ENCODE data around the gene CERS6. TPM values are rescaled to one million over a fixed set of nuclear protein-coding genes. Genes with fewer than 3 reads are reported as not detected.

The CERS6 gene
- polyA plus RNA-seq, 1 donor from 2014 or later: 59.3 TPM

DNA sequence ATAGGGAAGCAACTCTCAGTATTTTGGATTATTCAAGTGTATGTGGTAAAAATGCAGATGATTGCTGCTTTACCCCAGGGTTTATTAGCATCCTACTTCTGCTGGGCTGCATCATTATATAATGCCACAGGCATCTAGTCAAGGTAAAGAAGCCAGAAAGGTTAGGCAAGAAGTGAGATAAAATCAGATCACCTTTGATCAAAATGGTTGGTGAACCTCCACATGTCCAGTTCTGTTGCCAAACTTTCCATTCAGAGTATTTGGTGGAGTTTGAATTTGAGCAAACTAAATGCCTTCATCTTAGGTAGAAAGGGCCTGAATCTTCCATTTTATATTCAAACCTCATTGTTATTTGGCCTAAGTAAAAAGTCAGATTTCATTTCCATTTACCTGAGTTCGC lies 316.6 kb downstream of the CERS6 start:
- Histone ChIP-seq H3K4me2 (ENCODE audit: low read length) (no peak overlapping the region), H4K20me1 (ENCODE audit: insufficient read depth) (no peaks in the 10 kb centered on the region), H3K27ac (ENCODE audit: low read length) (no peak overlapping the region), H3F3A (ENCODE audit: insufficient read depth, low read length, poor library complexity, severe bottlenecking) (no peaks in the 10 kb centered on the region), H3K36me3 (ENCODE audit: insufficient read depth, low read length) (peaks cover 10% of the 10 kb centered on the region), H3K9me3 (ENCODE audit: low read length) (no peaks in the 10 kb centered on the region), H3K79me2 (replicated peaks; ENCODE audit: insufficient read depth, low read length) (no peaks in the 10 kb centered on the region), H3K9ac (ENCODE audit: low read length) (no peak overlapping the region), H3K4me3 (ENCODE audit: low read length) (no peak overlapping the region), H2AFZ (ENCODE audit: low read depth, low read length) (no peak overlapping the region), H3K27me3 (ENCODE audit: insufficient read depth, low read depth, low read length) (no peaks in the 10 kb centered on the region), H3K9me2 (ENCODE audit: insufficient read depth, low read length) (no peaks in the 10 kb centered on the region)
- TF ChIP-seq, protein P1, sequence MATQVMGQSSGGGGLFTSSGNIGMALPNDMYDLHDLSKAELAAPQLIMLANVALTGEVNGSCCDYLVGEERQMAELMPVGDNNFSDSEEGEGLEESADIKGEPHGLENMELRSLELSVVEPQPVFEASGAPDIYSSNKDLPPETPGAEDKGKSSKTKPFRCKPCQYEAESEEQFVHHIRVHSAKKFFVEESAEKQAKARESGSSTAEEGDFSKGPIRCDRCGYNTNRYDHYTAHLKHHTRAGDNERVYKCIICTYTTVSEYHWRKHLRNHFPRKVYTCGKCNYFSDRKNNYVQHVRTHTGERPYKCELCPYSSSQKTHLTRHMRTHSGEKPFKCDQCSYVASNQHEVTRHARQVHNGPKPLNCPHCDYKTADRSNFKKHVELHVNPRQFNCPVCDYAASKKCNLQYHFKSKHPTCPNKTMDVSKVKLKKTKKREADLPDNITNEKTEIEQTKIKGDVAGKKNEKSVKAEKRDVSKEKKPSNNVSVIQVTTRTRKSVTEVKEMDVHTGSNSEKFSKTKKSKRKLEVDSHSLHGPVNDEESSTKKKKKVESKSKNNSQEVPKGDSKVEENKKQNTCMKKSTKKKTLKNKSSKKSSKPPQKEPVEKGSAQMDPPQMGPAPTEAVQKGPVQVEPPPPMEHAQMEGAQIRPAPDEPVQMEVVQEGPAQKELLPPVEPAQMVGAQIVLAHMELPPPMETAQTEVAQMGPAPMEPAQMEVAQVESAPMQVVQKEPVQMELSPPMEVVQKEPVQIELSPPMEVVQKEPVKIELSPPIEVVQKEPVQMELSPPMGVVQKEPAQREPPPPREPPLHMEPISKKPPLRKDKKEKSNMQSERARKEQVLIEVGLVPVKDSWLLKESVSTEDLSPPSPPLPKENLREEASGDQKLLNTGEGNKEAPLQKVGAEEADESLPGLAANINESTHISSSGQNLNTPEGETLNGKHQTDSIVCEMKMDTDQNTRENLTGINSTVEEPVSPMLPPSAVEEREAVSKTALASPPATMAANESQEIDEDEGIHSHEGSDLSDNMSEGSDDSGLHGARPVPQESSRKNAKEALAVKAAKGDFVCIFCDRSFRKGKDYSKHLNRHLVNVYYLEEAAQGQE (IDR thresholded peaks at IDR 0.05; ENCODE audit: borderline replicate concordance): no peak
- TF ChIP-seq CTCF (IDR thresholded peaks at IDR 0.05; ENCODE audit: poor library complexity, severe bottlenecking): no peak
- no peak for TF ChIP-seq EZH2 (IDR thresholded peaks at IDR 0.05; ENCODE audit: borderline replicate concordance, insufficient read depth, low read length, poor library complexity, severe bottlenecking)
- TF ChIP-seq TAF1 (IDR thresholded peaks at IDR 0.05; ENCODE audit: low read depth): no peak
- TF ChIP-seq SMC3 (conservative IDR thresholded peaks at IDR 0.05; ENCODE audit: poor library complexity): no peak
- TF ChIP-seq MXI1 (conservative IDR thresholded peaks at IDR 0.05; ENCODE audit: poor library complexity, severe bottlenecking): no peak
- no peak for TF ChIP-seq EP300 (conservative IDR thresholded peaks at IDR 0.05; ENCODE audit: poor library complexity, severe bottlenecking)
- no peak for TF ChIP-seq POLR2AphosphoS5 (IDR thresholded peaks at IDR 0.05)
- TF ChIP-seq RAD21 (conservative IDR thresholded peaks at IDR 0.05): no peak

GRCh38 chr2:168773128-168773527 lies 317.1 kb downstream of the CERS6 start:
- no peak overlapping the region for H3K9ac ChIP-seq (ENCODE audit: low read length)
- no peak overlapping the region for H3K4me3 ChIP-seq (ENCODE audit: low read length)
- no peaks in the 10 kb centered on the region for H4K20me1 ChIP-seq (ENCODE audit: insufficient read depth)
- H2AFZ ChIP-seq (ENCODE audit: low read depth, low read length): no peak overlapping the region
- H3K9me2 ChIP-seq (ENCODE audit: insufficient read depth, low read length): no peaks in the 10 kb centered on the region
- H3K36me3 ChIP-seq (ENCODE audit: insufficient read depth, low read length): peaks cover 10% of the 10 kb centered on the region
- no peaks in the 10 kb centered on the region for H3K27me3 ChIP-seq (ENCODE audit: insufficient read depth, low read depth, low read length)
- TF ChIP-seq EP300 (conservative IDR thresholded peaks at IDR 0.05; ENCODE audit: poor library complexity, severe bottlenecking) (no peak), RAD21 (conservative IDR thresholded peaks at IDR 0.05) (no peak), MXI1 (conservative IDR thresholded peaks at IDR 0.05; ENCODE audit: poor library complexity, severe bottlenecking) (no peak), SMC3 (conservative IDR thresholded peaks at IDR 0.05; ENCODE audit: poor library complexity) (no peak), TAF1 (IDR thresholded peaks at IDR 0.05; ENCODE audit: low read depth) (no peak), CTCF (IDR thresholded peaks at IDR 0.05; ENCODE audit: poor library complexity, severe bottlenecking) (no peak), POLR2AphosphoS5 (IDR thresholded peaks at IDR 0.05) (no peak), EZH2 (IDR thresholded peaks at IDR 0.05; ENCODE audit: borderline replicate concordance, insufficient read depth, low read length, poor library complexity, severe bottlenecking) (no peak)
- TF ChIP-seq, protein P1 (IDR thresholded peaks at IDR 0.05; ENCODE audit: borderline replicate concordance): no peak
- no peaks in the 10 kb centered on the region for H3F3A ChIP-seq (ENCODE audit: insufficient read depth, low read length, poor library complexity, severe bottlenecking)
- H3K4me2 ChIP-seq (ENCODE audit: low read length): no peak overlapping the region
- no peak overlapping the region for H3K27ac ChIP-seq (ENCODE audit: low read length)
- no peaks in the 10 kb centered on the region for H3K79me2 ChIP-seq (replicated peaks; ENCODE audit: insufficient read depth, low read length)
- H3K9me3 ChIP-seq (ENCODE audit: low read length): no peaks in the 10 kb centered on the region
